ENCODE data around the gene MACROD2.

MACROD2 gene

DNA sequence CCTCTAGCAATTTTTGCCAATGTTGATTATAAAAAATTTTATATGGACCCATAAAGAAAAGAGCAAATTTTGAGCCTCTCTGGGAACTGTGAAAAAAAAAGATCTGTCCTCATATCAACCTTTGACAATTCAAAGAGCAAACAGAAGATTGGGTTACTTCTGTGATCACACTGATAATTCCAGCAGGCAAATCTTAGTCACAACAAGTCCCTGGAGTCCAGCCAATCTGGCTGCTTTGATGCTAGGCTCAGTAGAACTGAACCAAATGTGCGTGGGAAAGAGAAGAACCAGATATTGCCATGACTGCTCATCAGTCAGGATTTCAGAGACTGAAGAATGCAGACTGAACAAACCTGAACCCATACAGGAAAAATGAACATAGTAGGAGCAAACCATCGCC lies 780.5 kb downstream of the MACROD2 start:
- TF ChIP-seq, protein P1, sequence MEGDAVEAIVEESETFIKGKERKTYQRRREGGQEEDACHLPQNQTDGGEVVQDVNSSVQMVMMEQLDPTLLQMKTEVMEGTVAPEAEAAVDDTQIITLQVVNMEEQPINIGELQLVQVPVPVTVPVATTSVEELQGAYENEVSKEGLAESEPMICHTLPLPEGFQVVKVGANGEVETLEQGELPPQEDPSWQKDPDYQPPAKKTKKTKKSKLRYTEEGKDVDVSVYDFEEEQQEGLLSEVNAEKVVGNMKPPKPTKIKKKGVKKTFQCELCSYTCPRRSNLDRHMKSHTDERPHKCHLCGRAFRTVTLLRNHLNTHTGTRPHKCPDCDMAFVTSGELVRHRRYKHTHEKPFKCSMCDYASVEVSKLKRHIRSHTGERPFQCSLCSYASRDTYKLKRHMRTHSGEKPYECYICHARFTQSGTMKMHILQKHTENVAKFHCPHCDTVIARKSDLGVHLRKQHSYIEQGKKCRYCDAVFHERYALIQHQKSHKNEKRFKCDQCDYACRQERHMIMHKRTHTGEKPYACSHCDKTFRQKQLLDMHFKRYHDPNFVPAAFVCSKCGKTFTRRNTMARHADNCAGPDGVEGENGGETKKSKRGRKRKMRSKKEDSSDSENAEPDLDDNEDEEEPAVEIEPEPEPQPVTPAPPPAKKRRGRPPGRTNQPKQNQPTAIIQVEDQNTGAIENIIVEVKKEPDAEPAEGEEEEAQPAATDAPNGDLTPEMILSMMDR (IDR thresholded peaks at IDR 0.05; ENCODE audit: low read depth, low read length): no peak
- DNase-seq: peak; percentile 52
- Histone ChIP-seq H3K4me3 (ENCODE audit: low read depth, low read length) (no peak overlapping the region), H3K36me3 (no peaks in the 10 kb centered on the region), H3K4me1 (peaks cover 6% of the 10 kb centered on the region; the same call in 1 of the 2 replicates), H3K9me3 (no peaks in the 10 kb centered on the region; the same call in 1 of the 2 replicates), H3K27me3 (no peaks in the 10 kb centered on the region)

DNA sequence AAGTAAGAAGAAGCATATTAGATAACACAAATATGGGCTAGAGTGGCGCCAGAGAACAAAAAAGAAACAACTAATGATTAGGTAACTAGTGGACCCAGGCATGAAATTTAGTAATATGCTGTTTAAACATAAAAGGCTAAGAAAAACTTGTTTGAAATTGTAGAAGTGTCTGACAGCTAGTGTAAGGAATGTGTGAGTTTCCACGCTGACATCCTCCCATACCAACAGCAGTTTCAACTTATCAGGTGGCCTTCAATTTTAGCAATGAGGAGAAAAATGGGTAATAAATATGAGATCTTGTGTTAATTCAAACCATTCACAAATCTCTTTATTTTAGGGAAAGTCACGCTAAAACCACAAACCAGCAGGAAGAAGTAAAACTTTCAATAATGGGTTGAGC lies 782.3 kb downstream of the MACROD2 start:
- no peak overlapping the region for H3K4me3 ChIP-seq (ENCODE audit: low read depth, low read length)
- H3K4me1 ChIP-seq: peaks cover 6% of the 10 kb centered on the region; the same call in 1 of the 2 replicates
- no peaks in the 10 kb centered on the region for H3K36me3 ChIP-seq
- no peaks in the 10 kb centered on the region for H3K27me3 ChIP-seq
- no peaks in the 10 kb centered on the region; the same call in 1 of the 2 replicates for H3K9me3 ChIP-seq
- TF ChIP-seq, protein P1 (IDR thresholded peaks at IDR 0.05; ENCODE audit: low read depth, low read length): no peak
- DNase-seq: no peak

DNA sequence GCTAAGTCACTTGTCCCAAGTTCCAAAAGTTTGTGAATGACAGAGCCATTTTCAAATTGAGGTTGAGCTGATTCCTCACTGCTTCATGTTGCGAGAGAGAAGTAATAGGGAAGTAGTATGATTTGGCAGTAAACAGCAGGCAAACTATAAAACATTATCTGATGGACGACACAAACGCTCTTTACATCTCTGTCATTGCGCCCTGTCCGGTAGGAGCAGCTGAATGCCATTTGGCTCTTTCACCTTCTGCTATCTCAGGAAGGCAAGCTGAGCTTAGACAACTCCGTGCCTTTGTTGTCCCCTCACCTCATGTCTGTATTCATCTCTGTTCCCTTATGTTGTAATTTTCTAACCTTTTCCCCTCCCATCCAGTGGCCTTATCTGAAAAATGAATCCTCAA lies 782.8 kb downstream of the MACROD2 start:
- Histone ChIP-seq H3K27me3 (no peaks in the 10 kb centered on the region), H3K4me1 (peaks cover 6% of the 10 kb centered on the region; the same call in 1 of the 2 replicates), H3K36me3 (no peaks in the 10 kb centered on the region), H3K4me3 (ENCODE audit: low read depth, low read length) (no peak overlapping the region), H3K9me3 (no peaks in the 10 kb centered on the region; the same call in 1 of the 2 replicates)
- TF ChIP-seq, protein P1 (IDR thresholded peaks at IDR 0.05; ENCODE audit: low read depth, low read length): no peak
- no peak for DNase-seq

DNA sequence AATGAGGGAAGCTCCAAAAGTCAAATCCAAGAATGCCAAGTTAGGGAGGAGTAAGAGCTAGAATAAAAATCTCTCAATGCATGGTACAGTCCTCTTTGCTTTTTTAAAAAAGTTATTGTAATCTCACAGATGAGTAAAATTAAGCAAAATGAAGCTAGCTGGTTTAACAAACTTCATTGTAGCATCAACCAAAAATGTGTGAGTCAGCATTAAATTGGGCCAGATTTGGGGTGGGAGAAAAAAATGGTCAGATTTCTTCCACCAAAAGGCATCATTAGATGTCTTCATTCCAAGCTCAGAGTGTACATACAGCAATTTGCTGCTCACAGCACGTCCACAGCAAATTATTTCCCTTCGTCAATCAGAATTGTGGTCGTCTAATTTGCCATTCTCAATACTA lies 783.6 kb downstream of the MACROD2 start:
- Histone ChIP-seq H3K4me3 (ENCODE audit: low read depth, low read length) (no peak overlapping the region), H3K27me3 (no peaks in the 10 kb centered on the region), H3K4me1 (peaks cover 6% of the 10 kb centered on the region; the same call in 1 of the 2 replicates), H3K9me3 (no peaks in the 10 kb centered on the region; the same call in 1 of the 2 replicates), H3K36me3 (no peaks in the 10 kb centered on the region)
- TF ChIP-seq, protein P1 (IDR thresholded peaks at IDR 0.05; ENCODE audit: low read depth, low read length): no peak
- DNase-seq: no peak

DNA sequence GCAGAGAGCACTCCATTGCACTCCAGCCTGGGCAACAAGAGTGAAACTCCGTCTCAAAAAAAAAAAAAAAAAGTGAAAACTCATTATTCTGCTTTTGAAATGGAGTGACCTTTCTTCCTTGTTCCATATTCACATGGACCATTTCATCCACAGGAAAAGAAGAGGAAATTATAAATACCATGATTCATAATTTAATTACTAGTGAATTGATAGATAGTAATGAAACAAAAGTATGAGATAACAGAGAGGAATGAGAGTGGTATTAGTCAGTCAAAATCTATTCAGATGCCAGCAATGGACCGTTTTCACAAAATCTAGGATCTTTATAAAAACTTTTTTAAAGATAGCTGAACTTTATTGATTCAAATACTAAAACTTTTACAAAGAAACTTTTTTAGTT lies 785.2 kb downstream of the MACROD2 start:
- no peak overlapping the region for H3K4me3 ChIP-seq (ENCODE audit: low read depth, low read length)
- DNase-seq: no peak
- H3K36me3 ChIP-seq: no peaks in the 10 kb centered on the region
- TF ChIP-seq, protein P1 (IDR thresholded peaks at IDR 0.05; ENCODE audit: low read depth, low read length): no peak
- H3K27me3 ChIP-seq: no peaks in the 10 kb centered on the region
- no peaks in the 10 kb centered on the region; the same call in 1 of the 2 replicates for H3K9me3 ChIP-seq
- peaks cover 12% of the 10 kb centered on the region for H3K4me1 ChIP-seq

DNA sequence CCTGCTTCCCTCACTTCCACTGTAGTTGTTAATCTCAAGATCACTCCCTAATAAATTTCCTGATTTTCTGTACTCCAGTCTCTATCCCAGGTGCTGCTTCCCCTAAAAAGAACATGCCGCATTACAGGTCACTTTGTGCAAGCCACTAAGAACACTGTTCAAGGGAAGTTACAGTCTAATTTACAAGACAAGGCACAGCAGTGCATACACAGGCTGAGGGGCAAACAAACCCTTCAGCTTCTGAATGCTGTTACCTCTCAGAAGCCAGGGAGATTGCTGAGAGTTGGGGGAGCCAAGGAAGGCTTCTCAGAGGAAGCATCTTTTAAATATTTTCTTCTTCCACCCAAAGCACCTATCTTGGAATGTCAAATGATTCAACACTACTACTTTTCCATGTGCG lies 787.4 kb downstream of the MACROD2 start:
- no peak overlapping the region for H3K4me3 ChIP-seq (ENCODE audit: low read depth, low read length)
- peaks cover 6% of the 10 kb centered on the region for H3K4me1 ChIP-seq
- no peaks in the 10 kb centered on the region for H3K9me3 ChIP-seq
- H3K27me3 ChIP-seq: no peaks in the 10 kb centered on the region
- TF ChIP-seq, protein P1 (IDR thresholded peaks at IDR 0.05; ENCODE audit: low read depth, low read length): no peak
- H3K36me3 ChIP-seq: no peaks in the 10 kb centered on the region
- no peak for DNase-seq
